ENCODE data around the gene DNAH9. TPM values are rescaled to one million over a fixed set of nuclear protein-coding genes. Genes with fewer than 3 reads are reported as not detected.

DNAH9 gene
- total and polyA plus RNA-seq, 9 donors = 0.18 to 0.94 (median 0.52) TPM

DNA sequence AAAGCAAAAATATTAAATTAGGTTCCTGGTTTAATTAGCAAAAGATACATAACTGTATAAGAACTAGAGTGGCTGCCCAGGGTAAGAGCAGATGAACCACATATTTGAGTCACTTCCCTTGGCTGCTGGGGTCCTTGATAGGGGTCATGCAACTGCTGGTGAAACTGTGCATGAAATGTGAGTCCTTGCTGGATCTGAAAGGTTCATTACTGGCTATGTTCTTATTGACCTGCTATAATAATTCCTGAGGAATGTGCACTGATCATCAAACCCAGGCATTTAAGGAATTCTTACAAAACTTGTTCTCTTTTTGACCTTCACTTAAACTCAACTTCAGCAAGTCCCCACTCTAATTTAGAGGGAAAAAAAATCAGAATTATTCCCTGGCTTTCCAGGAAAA is 215.6 kb downstream of the DNAH9 start:
- Histone ChIP-seq H3K36me3 (ENCODE audit: control insufficient read depth, insufficient read depth, low read length) (no peaks in the 10 kb centered on the region), H3K27ac (ENCODE audit: low read length) (no peak overlapping the region), H3K27me3 (ENCODE audit: control insufficient read depth, insufficient read depth, low read length) (no peaks in the 10 kb centered on the region), H3K9me3 (replicated peaks; ENCODE audit: control insufficient read depth, low read depth, low read length) (no peaks in the 10 kb centered on the region), H3K4me1 (ENCODE audit: control insufficient read depth, insufficient read depth, low read length) (no peaks in the 10 kb centered on the region), H3K4me3 (ENCODE audit: low read length) (no peak overlapping the region)
- peak; percentile 17 for DNase-seq

- Histone ChIP-seq H3K36me3 (ENCODE audit: control insufficient read depth, insufficient read depth, low read length) (no peaks in the 10 kb centered on the region), H3K4me1 (ENCODE audit: control insufficient read depth, insufficient read depth, low read length) (no peaks in the 10 kb centered on the region), H3K27ac (ENCODE audit: low read length) (no peak overlapping the region), H3K9me3 (replicated peaks; ENCODE audit: control insufficient read depth, low read depth, low read length) (no peaks in the 10 kb centered on the region), H3K27me3 (ENCODE audit: control insufficient read depth, insufficient read depth, low read length) (no peaks in the 10 kb centered on the region), H3K4me3 (ENCODE audit: low read length) (no peak overlapping the region)
- DNase-seq = no peak
- no CpG with 5 or more reads among the region's 3 CpGs for WGBS (ENCODE audit: insufficient coverage)
Observed at GRCh38 chr17:11814655-11815262, 216.5 kb downstream of the DNAH9 start.

GRCh38 chr17:11816409-11816808 is 218.1 kb downstream of the DNAH9 start:
- H3K27me3 ChIP-seq (ENCODE audit: control insufficient read depth, insufficient read depth, low read length) = no peaks in the 10 kb centered on the region
- H3K27ac ChIP-seq (ENCODE audit: low read length) = no peak overlapping the region
- H3K4me1 ChIP-seq (ENCODE audit: control insufficient read depth, insufficient read depth, low read length) = no peaks in the 10 kb centered on the region
- WGBS (ENCODE audit: insufficient coverage) = no CpG with 5 or more reads among the region's 2 CpGs
- no peak overlapping the region for H3K4me3 ChIP-seq (ENCODE audit: low read length)
- DNase-seq = no peak
- H3K9me3 ChIP-seq (replicated peaks; ENCODE audit: control insufficient read depth, low read depth, low read length) = no peaks in the 10 kb centered on the region
- H3K36me3 ChIP-seq (ENCODE audit: control insufficient read depth, insufficient read depth, low read length) = no peaks in the 10 kb centered on the region

DNA sequence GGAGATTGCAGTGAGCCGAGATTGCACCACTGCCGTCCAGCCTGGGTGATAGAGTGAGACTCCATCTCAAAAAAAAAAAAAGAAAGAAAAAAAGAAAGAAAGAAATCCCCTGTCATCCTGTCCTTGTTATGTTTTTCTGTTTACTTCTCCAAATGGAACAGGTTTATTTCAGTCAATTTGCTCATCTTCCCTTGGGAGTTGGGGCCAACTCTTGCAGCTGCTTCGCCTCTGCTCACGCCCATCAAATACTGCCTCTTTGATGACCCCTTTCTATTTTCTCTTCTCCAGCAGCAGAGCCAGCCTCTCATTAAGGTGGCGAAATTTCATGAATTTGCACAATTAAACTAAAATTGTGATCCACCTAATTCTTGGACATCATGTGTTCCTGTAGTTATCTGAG is 225.6 kb downstream of the DNAH9 start:
- H3K27me3 ChIP-seq (ENCODE audit: control insufficient read depth, insufficient read depth, low read length) = no peaks in the 10 kb centered on the region
- peak overlapping the region; percentile 29 for H3K27ac ChIP-seq (ENCODE audit: low read length)
- H3K4me1 ChIP-seq (ENCODE audit: control insufficient read depth, insufficient read depth, low read length) = peaks cover 20% of the 10 kb centered on the region
- H3K9me3 ChIP-seq (replicated peaks; ENCODE audit: control insufficient read depth, low read depth, low read length) = no peaks in the 10 kb centered on the region
- no peaks in the 10 kb centered on the region for H3K36me3 ChIP-seq (ENCODE audit: control insufficient read depth, insufficient read depth, low read length)
- DNase-seq = peak; percentile 88
- no peak overlapping the region for H3K4me3 ChIP-seq (ENCODE audit: low read length)
- WGBS (ENCODE audit: insufficient coverage) = 100% methylated on average over 1 of the region's 5 CpGs

DNA sequence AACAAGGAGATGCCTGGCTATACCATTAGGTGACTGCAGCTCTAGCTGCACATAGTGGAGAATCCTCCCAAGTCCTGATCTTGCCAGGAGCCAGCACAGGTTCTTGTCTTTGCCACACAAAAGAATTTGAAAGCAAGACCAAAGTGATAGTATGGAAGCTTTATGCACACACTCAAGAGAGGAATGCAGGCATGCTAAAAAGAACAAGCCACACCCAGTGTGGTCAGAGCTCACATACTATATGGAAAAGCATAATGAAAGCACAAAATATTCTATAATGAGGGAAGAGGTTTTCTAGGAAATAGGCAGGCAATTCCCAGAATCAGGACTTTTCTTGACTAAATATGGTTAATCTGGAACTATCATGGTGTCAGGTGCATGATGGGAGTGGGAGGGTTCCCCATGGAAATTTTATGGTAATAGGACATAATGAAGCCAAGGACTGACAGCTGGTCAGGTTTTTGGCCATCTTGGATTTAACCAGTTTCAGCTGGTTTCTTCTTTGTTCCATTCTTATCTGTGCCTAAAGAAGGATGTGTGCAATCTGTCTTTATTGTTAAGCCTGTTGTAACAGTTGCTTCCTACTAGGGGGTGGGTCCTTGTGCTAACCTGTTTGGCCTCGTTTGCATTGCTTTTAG is 227.4 kb downstream of the DNAH9 start:
- no peaks in the 10 kb centered on the region for H3K27me3 ChIP-seq (ENCODE audit: control insufficient read depth, insufficient read depth, low read length)
- H3K9me3 ChIP-seq (replicated peaks; ENCODE audit: control insufficient read depth, low read depth, low read length) = no peaks in the 10 kb centered on the region
- no CpG with 5 or more reads among the region's 1 CpG for WGBS (ENCODE audit: insufficient coverage)
- peak; percentile 26 for DNase-seq
- peaks cover 20% of the 10 kb centered on the region for H3K4me1 ChIP-seq (ENCODE audit: control insufficient read depth, insufficient read depth, low read length)
- H3K36me3 ChIP-seq (ENCODE audit: control insufficient read depth, insufficient read depth, low read length) = no peaks in the 10 kb centered on the region
- no peak overlapping the region for H3K4me3 ChIP-seq (ENCODE audit: low read length)
- no peak overlapping the region for H3K27ac ChIP-seq (ENCODE audit: low read length)

- Histone ChIP-seq H3K27ac (ENCODE audit: low read length) (no peak overlapping the region), H3K4me3 (ENCODE audit: low read length) (no peak overlapping the region), H3K27me3 (ENCODE audit: control insufficient read depth, insufficient read depth, low read length) (no peaks in the 10 kb centered on the region), H3K9me3 (replicated peaks; ENCODE audit: control insufficient read depth, low read depth, low read length) (no peaks in the 10 kb centered on the region), H3K4me1 (ENCODE audit: control insufficient read depth, insufficient read depth, low read length) (no peaks in the 10 kb centered on the region), H3K36me3 (ENCODE audit: control insufficient read depth, insufficient read depth, low read length) (no peaks in the 10 kb centered on the region)
- WGBS (ENCODE audit: insufficient coverage) = 47% methylated on average over 3 of the region's 10 CpGs
- DNase-seq = no peak
Observed at GRCh38 chr17:11832401-11833137, 234.3 kb downstream of the DNAH9 start.

DNA sequence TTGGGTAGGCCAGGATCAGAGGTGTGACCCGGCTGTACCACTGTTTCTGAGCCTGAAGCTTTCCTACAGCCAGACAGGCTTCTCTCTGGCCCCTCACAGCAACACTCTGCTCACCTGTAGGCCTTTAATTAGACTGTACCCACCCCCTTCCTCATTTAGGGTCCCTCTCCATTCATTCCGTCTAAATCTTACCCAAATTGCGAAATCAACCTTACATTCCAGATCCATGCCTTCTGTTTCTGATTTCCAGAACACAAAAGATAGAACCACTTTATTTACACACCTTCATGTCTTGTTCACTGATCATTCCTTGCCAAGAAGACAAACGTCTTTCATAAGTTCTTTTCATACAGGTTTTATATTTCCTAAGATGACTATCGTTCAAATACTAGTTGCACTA is 238.2 kb downstream of the DNAH9 start:
- no peaks in the 10 kb centered on the region for H3K36me3 ChIP-seq (ENCODE audit: control insufficient read depth, insufficient read depth, low read length)
- no peak overlapping the region for H3K27ac ChIP-seq (ENCODE audit: low read length)
- no peaks in the 10 kb centered on the region for H3K4me1 ChIP-seq (ENCODE audit: control insufficient read depth, insufficient read depth, low read length)
- H3K27me3 ChIP-seq (ENCODE audit: control insufficient read depth, insufficient read depth, low read length) = no peaks in the 10 kb centered on the region
- no peaks in the 10 kb centered on the region for H3K9me3 ChIP-seq (replicated peaks; ENCODE audit: control insufficient read depth, low read depth, low read length)
- WGBS (ENCODE audit: insufficient coverage) = 89% methylated on average over 3 of the region's 5 CpGs
- no peak overlapping the region for H3K4me3 ChIP-seq (ENCODE audit: low read length)
- no peak for DNase-seq

- DNase-seq = peak; percentile 8
- Histone ChIP-seq H3K36me3 (ENCODE audit: control insufficient read depth, insufficient read depth, low read length) (no peaks in the 10 kb centered on the region), H3K4me1 (ENCODE audit: control insufficient read depth, insufficient read depth, low read length) (no peaks in the 10 kb centered on the region), H3K27me3 (ENCODE audit: control insufficient read depth, insufficient read depth, low read length) (no peaks in the 10 kb centered on the region), H3K27ac (ENCODE audit: low read length) (no peak overlapping the region), H3K9me3 (replicated peaks; ENCODE audit: control insufficient read depth, low read depth, low read length) (no peaks in the 10 kb centered on the region), H3K4me3 (ENCODE audit: low read length) (no peak overlapping the region)
- no CpG with 5 or more reads among the region's 2 CpGs for WGBS (ENCODE audit: insufficient coverage)
Observed at GRCh38 chr17:11840052-11840451, 241.8 kb downstream of the DNAH9 start.

GRCh38 chr17:11840831-11841230 is 242.6 kb downstream of the DNAH9 start:
- WGBS (ENCODE audit: insufficient coverage) = no CpG with 5 or more reads among the region's 2 CpGs
- no peak overlapping the region for H3K4me3 ChIP-seq (ENCODE audit: low read length)
- H3K9me3 ChIP-seq (replicated peaks; ENCODE audit: control insufficient read depth, low read depth, low read length) = no peaks in the 10 kb centered on the region
- peak; percentile 61 for DNase-seq
- H3K27ac ChIP-seq (ENCODE audit: low read length) = no peak overlapping the region
- no peaks in the 10 kb centered on the region for H3K27me3 ChIP-seq (ENCODE audit: control insufficient read depth, insufficient read depth, low read length)
- H3K36me3 ChIP-seq (ENCODE audit: control insufficient read depth, insufficient read depth, low read length) = no peaks in the 10 kb centered on the region
- H3K4me1 ChIP-seq (ENCODE audit: control insufficient read depth, insufficient read depth, low read length) = no peaks in the 10 kb centered on the region

GRCh38 chr17:11848330-11848729 is 250.1 kb downstream of the DNAH9 start:
- no peak overlapping the region for H3K27ac ChIP-seq (ENCODE audit: low read length)
- H3K4me3 ChIP-seq (ENCODE audit: low read length) = no peak overlapping the region
- no peaks in the 10 kb centered on the region for H3K4me1 ChIP-seq (ENCODE audit: control insufficient read depth, insufficient read depth, low read length)
- WGBS (ENCODE audit: insufficient coverage) = no CpG with 5 or more reads among the region's 2 CpGs
- H3K27me3 ChIP-seq (ENCODE audit: control insufficient read depth, insufficient read depth, low read length) = no peaks in the 10 kb centered on the region
- H3K9me3 ChIP-seq (replicated peaks; ENCODE audit: control insufficient read depth, low read depth, low read length) = no peaks in the 10 kb centered on the region
- no peak for DNase-seq
- no peaks in the 10 kb centered on the region for H3K36me3 ChIP-seq (ENCODE audit: control insufficient read depth, insufficient read depth, low read length)
